ENCODE results near the gene FXN.

DNA sequence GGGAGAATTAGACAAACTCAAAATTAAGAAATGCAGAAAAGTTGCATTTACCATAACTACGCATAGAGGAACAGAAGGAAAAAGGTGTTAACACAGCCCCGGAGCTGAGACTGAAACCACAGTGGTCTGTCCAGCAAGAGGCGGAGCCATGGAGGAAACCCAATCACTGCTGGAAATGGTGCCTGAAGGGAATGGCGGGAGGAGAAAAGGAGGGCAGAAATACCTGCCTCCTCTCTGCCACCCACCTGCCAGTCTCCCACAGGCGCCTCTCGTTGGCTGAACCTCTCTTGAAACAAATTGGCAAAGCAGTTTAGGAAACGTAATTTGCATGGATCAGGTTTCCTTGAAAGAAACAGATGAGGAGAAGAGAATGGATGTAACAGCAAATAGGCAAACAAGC is 11.9 kb upstream of the FXN start:
- TF ChIP-seq, protein P1, sequence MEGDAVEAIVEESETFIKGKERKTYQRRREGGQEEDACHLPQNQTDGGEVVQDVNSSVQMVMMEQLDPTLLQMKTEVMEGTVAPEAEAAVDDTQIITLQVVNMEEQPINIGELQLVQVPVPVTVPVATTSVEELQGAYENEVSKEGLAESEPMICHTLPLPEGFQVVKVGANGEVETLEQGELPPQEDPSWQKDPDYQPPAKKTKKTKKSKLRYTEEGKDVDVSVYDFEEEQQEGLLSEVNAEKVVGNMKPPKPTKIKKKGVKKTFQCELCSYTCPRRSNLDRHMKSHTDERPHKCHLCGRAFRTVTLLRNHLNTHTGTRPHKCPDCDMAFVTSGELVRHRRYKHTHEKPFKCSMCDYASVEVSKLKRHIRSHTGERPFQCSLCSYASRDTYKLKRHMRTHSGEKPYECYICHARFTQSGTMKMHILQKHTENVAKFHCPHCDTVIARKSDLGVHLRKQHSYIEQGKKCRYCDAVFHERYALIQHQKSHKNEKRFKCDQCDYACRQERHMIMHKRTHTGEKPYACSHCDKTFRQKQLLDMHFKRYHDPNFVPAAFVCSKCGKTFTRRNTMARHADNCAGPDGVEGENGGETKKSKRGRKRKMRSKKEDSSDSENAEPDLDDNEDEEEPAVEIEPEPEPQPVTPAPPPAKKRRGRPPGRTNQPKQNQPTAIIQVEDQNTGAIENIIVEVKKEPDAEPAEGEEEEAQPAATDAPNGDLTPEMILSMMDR (IDR thresholded peaks at IDR 0.05): no peak
- TF ChIP-seq POLR2A (IDR thresholded peaks at IDR 0.05) (no peak), EP300 (IDR thresholded peaks at IDR 0.05) (no peak)
